H1 (cell line): Measurements from ENCODE around the gene RPS6KA4. TPM values are rescaled to one million over a fixed set of nuclear protein-coding genes. Genes with fewer than 3 reads are reported as not detected.

ENCODE experiments used
- CTCF ChIA-PET: fragments of 300-600 bp; sonication (Branson Sonifier 250); formaldehyde crosslinking; loops from one replicate; lab custom pipeline; 2021; ENCODE audit not compliant: partially characterized antibody; lab: Charles Lee
- POLR2A ChIA-PET: fragments of 300-600 bp; sonication (Branson Sonifier 250); formaldehyde crosslinking; loops from one replicate; lab custom pipeline; 2021; ENCODE audit warnings: inconsistent platforms; ENCODE audit not compliant: partially characterized antibody; lab: Charles Lee
- DNase-seq, 2 experiments: peaks; one replicate each; pipeline versions ENCODE4 v3.0.0 to v3.0.0-alpha.2; 2010 to 2022; ENCODE audit warnings: low spot score in 2 of 2, low read depth in 1 of 2, mixed read lengths in 1 of 2
- FAIRE-seq: peaks from 2 replicates; lab custom pipeline; 2011; peaks lifted over from hg19 to GRCh38; lab: Jason Lieb, UNC
- H2AFZ ChIP-seq: 2 replicates; pipeline ENCODE4 v1.8.1; 2012; ENCODE audit warnings: low read length, inconsistent platforms
- H2AK5ac ChIP-seq: 2 replicates; pipeline ENCODE4 v1.6.1; 2013; ENCODE audit warnings: low read depth, low read length
- H2BK120ac ChIP-seq: replicated peaks from 2 replicates; pipeline ENCODE3; 2013; ENCODE audit warnings: low read depth, low read length, inconsistent platforms
- H2BK12ac ChIP-seq: 2 replicates; pipeline ENCODE4 v1.6.1; 2013; ENCODE audit warnings: low read depth, low read length
- H2BK15ac ChIP-seq: 2 replicates; pipeline ENCODE4 v1.6.1; 2013; ENCODE audit warnings: low read length
- H2BK20ac ChIP-seq: 2 replicates; pipeline ENCODE4 v1.6.1; 2013; ENCODE audit warnings: low read length
- H2BK5ac ChIP-seq: 2 replicates; pipeline ENCODE4 v1.6.1; 2013; ENCODE audit warnings: low read depth, low read length
- H3K14ac ChIP-seq: 2 replicates; pipeline ENCODE4 v1.6.1; 2013; ENCODE audit warnings: inconsistent platforms; ENCODE audit not compliant: insufficient read length
- H3K18ac ChIP-seq: 2 replicates; pipeline ENCODE4 v1.6.1; 2013; ENCODE audit warnings: low read length; ENCODE audit errors: extremely low read depth
- H3K23ac ChIP-seq: 2 replicates; pipeline ENCODE4 v1.6.1; 2013; ENCODE audit warnings: inconsistent platforms; ENCODE audit not compliant: insufficient read length
- H3K23me2 ChIP-seq: 2 replicates; pipeline ENCODE4 v1.6.1; 2013; ENCODE audit warnings: low read depth, low read length
- H3K27ac ChIP-seq: 2 replicates; pipeline ENCODE4 v1.6.1; 2011; ENCODE audit warnings: low read depth, low read length, inconsistent platforms
- H3K27me3 ChIP-seq, 4 experiments: replicated peaks in 1 of 4; 1 replicate in 1 of 4; 2 replicates in 3 of 4; pipeline versions ENCODE4 v1.6.1 to v1.8.1; 2011 to 2013; ENCODE audit warnings: low read length in 3 of 4, mild to moderate bottlenecking in 3 of 4, inconsistent platforms in 2 of 4, mixed read lengths in 2 of 4, moderate library complexity in 1 of 4; ENCODE audit not compliant: control insufficient read depth in 3 of 4, insufficient read depth in 3 of 4; ENCODE audit errors: extremely low read depth in 1 of 4
- H3K36me3 ChIP-seq, 4 experiments: 2 replicates each; pipeline versions ENCODE4 v1.6.1 to v1.8.1; 2011 to 2013; ENCODE audit warnings: mild to moderate bottlenecking in 4 of 4, low read length in 3 of 4, moderate library complexity in 2 of 4, control low read depth in 1 of 4, inconsistent platforms in 1 of 4; ENCODE audit not compliant: insufficient read depth in 4 of 4, control insufficient read depth in 2 of 4
- H3K4ac ChIP-seq: replicated peaks from 2 replicates; pipeline ENCODE3; 2013; ENCODE audit warnings: low read length, low read depth, mixed read lengths, inconsistent platforms; ENCODE audit not compliant: insufficient read length
- H3K4me1 ChIP-seq, 4 experiments: replicated peaks in 1 of 4; 1 replicate in 1 of 4; 2 replicates in 3 of 4; pipeline versions ENCODE4 v1.6.1 to v1.8.1; 2011 to 2013; ENCODE audit warnings: low read length in 3 of 4, inconsistent platforms in 2 of 4, mixed read lengths in 1 of 4; ENCODE audit not compliant: insufficient read depth in 4 of 4, control insufficient read depth in 3 of 4
- H3K4me2 ChIP-seq, 2 experiments: 2 replicates each; pipeline versions ENCODE4 v1.6.1 to v1.8.1; 2011 to 2013; ENCODE audit warnings: low read depth in 2 of 2, low read length in 2 of 2, control low read depth in 1 of 2, inconsistent platforms in 1 of 2, mild to moderate bottlenecking in 1 of 2; ENCODE audit not compliant: insufficient read depth in 1 of 2
- H3K4me3 ChIP-seq, 4 experiments: fragments of 200-600, 300-600 bp in 1 of 4; sonication (generic), shearing (Covaris generic), sonication (Bioruptor Twin) in 1 of 4; 2 replicates each; pipeline versions ENCODE4 v1.5.1 to v1.8.1; 2011 to 2016; ENCODE audit warnings: low read length in 4 of 4, low read depth in 3 of 4, control low read depth in 2 of 4, inconsistent platforms in 2 of 4, mild to moderate bottlenecking in 2 of 4, mixed read lengths in 1 of 4, moderate library complexity in 1 of 4; ENCODE audit not compliant: insufficient read depth in 2 of 4; ENCODE audit errors: extremely low read depth in 1 of 4
- H3K56ac ChIP-seq: replicated peaks from 2 replicates; pipeline ENCODE3; 2013; ENCODE audit warnings: low read depth, mild to moderate bottlenecking, mixed read lengths, low read length, inconsistent platforms; ENCODE audit not compliant: insufficient read length
- H3K79me1 ChIP-seq: 2 replicates; pipeline ENCODE4 v1.6.1; 2013; ENCODE audit warnings: low read depth, low read length, control low read depth
- H3K79me2 ChIP-seq, 2 experiments: 2 replicates each; pipeline versions ENCODE4 v1.6.1 to v1.8.1; 2012 to 2013; ENCODE audit warnings: low read length in 2 of 2, mild to moderate bottlenecking in 2 of 2, inconsistent platforms in 1 of 2; ENCODE audit not compliant: insufficient read depth in 2 of 2, control insufficient read depth in 1 of 2
- H3K9ac ChIP-seq, 4 experiments: replicated peaks in 1 of 4; 1 replicate in 1 of 4; 2 replicates in 3 of 4; pipeline versions ENCODE4 v1.6.1 to v1.8.1; 2011 to 2013; ENCODE audit warnings: low read depth in 3 of 4, low read length in 3 of 4, control low read depth in 2 of 4, mild to moderate bottlenecking in 2 of 4, moderate library complexity in 2 of 4, inconsistent platforms in 1 of 4; ENCODE audit errors: extremely low read depth in 1 of 4
- H3K9me3 ChIP-seq, 2 experiments: 2 replicates each; pipeline versions ENCODE4 v1.6.1 to v1.8.1; 2012 to 2013; ENCODE audit warnings: mild to moderate bottlenecking in 2 of 2, moderate library complexity in 2 of 2, control low read depth in 1 of 2, inconsistent platforms in 1 of 2, low read depth in 1 of 2, low read length in 1 of 2, mixed read lengths in 1 of 2; ENCODE audit not compliant: insufficient read depth in 2 of 2
- H4K20me1 ChIP-seq, 2 experiments: replicated peaks in 1 of 2; 2 replicates each; pipeline versions ENCODE3 to v1.8.1; 2011 to 2013; ENCODE audit warnings: inconsistent platforms in 2 of 2, low read length in 2 of 2, mild to moderate bottlenecking in 1 of 2; ENCODE audit not compliant: insufficient read depth in 2 of 2, control insufficient read depth in 1 of 2
- H4K5ac ChIP-seq: 2 replicates; pipeline ENCODE4 v1.6.1; 2013; ENCODE audit warnings: low read length, low read depth, mixed read lengths, inconsistent platforms; ENCODE audit not compliant: insufficient read length
- H4K8ac ChIP-seq: 2 replicates; pipeline ENCODE4 v1.8.0; 2013; ENCODE audit warnings: mild to moderate bottlenecking, moderate library complexity, low read length, inconsistent platforms; ENCODE audit not compliant: insufficient read depth; ENCODE audit errors: extremely low read depth
- H4K91ac ChIP-seq: replicated peaks from 2 replicates; pipeline ENCODE3; 2013; ENCODE audit warnings: low read length, mixed read lengths, inconsistent platforms; ENCODE audit not compliant: insufficient read length
- CBX5 ChIP-seq: fragments of 300-800, 300-1000 bp; sonication (generic); IDR thresholded peaks from 2 replicates; pipeline ENCODE4 v1.7.1; 2016; ENCODE audit warnings: antibody characterized with exemption, low read length, low read depth
- SIN3A ChIP-seq, 2 experiments: IDR thresholded peaks in 1 of 2; conservative IDR thresholded peaks in 1 of 2; 2 replicates each; pipeline ENCODE4 v1.6.1; 2011 to 2012; ENCODE audit warnings: low read length in 2 of 2, improper control_type of control experiment in 1 of 2, low read depth in 1 of 2, mild to moderate bottlenecking in 1 of 2
- TBP ChIP-seq: IDR thresholded peaks from 2 replicates; pipeline ENCODE4 v1.6.1; 2011; ENCODE audit warnings: low read depth, low read length, improper control_type of control experiment
- WGBS, 2 experiments: shearing (Covaris generic) in 1 of 2; methylation state at CpG; one replicate each; pipeline versions ENCODE4 v1.1.6 to v1.1.7; 2013 to 2015; ENCODE audit warnings: low lambda C conversion rate in 2 of 2, mixed read lengths in 2 of 2, inconsistent platforms in 1 of 2, low coverage in 1 of 2, missing lambda C conversion rate in 1 of 2; ENCODE audit not compliant: insufficient replicate concordance in 2 of 2, insufficient coverage in 1 of 2, insufficient read length in 1 of 2; ENCODE audit errors: extremely low coverage in 1 of 2, missing lambda C conversion rate in 1 of 2; 5-methylcytosine and 5-hydroxymethylcytosine counted together
- polyA plus RNA-seq, 7 experiments: library from polyadenylated mRNA; depleted of rRNA in 3 of 7; stranded (reverse) in 5 of 7; unstranded in 2 of 7; fragments of >200 nt in 5 of 7; fragments of 200-250 nt in 2 of 7; gene quantifications; 1 replicate in 5 of 7; 2 replicates in 1 of 7; 4 replicates in 1 of 7; pipeline versions ENCODE4 v1.2.1 to v1.2.3, GENCODE V29; 2011 to 2013; ENCODE audit warnings: missing spikeins in 2 of 7, mixed read lengths in 2 of 7
- total RNA-seq: library from RNA; stranded (reverse); fragmentation: NEBNext Ultra II Directional; extraction: Animal tissue kit (Norgen Biotek cat#: 25700); gene quantifications from 2 replicates; pipeline ENCODE4 v1.2.1, GENCODE V29; 2021

Gene RPS6KA4
- total and polyA plus RNA-seq, 2 of the 8 experiments (the other 6 are each of a cell fraction or from before 2014, with no cell fraction given) = 8.2 to 12.6 TPM

DNA sequence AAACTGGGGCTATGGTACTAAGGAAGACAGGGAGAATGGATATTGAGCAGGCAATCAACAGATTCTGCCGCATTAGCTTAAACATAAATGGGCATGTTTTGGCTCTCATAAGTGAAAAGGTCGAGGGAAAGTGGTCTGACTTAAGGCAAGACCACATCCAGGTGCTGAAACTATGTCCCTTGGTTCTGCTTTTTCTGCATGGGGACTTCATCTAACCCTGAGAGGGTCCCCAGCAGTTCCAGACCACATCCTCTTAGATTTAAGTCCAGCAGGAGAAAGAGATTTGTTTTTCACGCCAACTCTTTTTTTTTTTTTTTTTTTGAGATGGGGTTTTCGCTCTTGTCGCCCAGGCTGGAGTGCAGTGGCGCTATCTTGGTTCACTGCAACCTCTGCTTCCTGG lies 5.5 kb downstream of the RPS6KA4 start:
- no peak overlapping the region for H3K18ac ChIP-seq
- no peak overlapping the region for H3K4me2 ChIP-seq
- H3K23ac ChIP-seq = no peak overlapping the region
- H3K79me1 ChIP-seq = no peaks in the 10 kb centered on the region; the same call in 1 of the 2 replicates
- no peak overlapping the region for H3K14ac ChIP-seq
- no peak overlapping the region for H4K91ac ChIP-seq
- no peak overlapping the region for H3K4ac ChIP-seq
- H3K4me1 ChIP-seq = peaks cover 0 to 12% (median 8%) of the 10 kb centered on the region in 4 experiments; a peak in 5 of 7 replicates
- ChIA-PET POLR2A (no interaction called here), CTCF (interaction anchor here (1.3 kb wide), 1 partner anchor 12 kb away, joined by 3 read pairs; no protein-coding TSS in a partner anchor)
- no peaks in the 10 kb centered on the region for H3K79me2 ChIP-seq
- no peak overlapping the region for H2BK120ac ChIP-seq
- no peak overlapping the region for H3K9ac ChIP-seq
- DNase-seq (no peak), FAIRE-seq (no peak)
- H2BK12ac ChIP-seq = no peak overlapping the region
- H2AFZ ChIP-seq = no peak overlapping the region
- H3K9me3 ChIP-seq = no peaks in the 10 kb centered on the region
- H4K8ac ChIP-seq = no peak overlapping the region
- no peak overlapping the region for H3K4me3 ChIP-seq
- H4K20me1 ChIP-seq = peaks cover 0 to 4% of the 10 kb centered on the region in 2 experiments
- 86% methylated on average over 5 of the region's 6 CpGs; no CpG with 5 or more reads in 1 of the 2 experiments for WGBS, 2 experiments
- no peak overlapping the region for H2BK15ac ChIP-seq
- H3K27ac ChIP-seq = no peak overlapping the region
- no peak overlapping the region for H2BK20ac ChIP-seq
- H2BK5ac ChIP-seq = no peak overlapping the region
- peaks cover 0 to 17% (median 3%) of the 10 kb centered on the region in 4 experiments; a peak in 5 of 8 replicates for H3K36me3 ChIP-seq
- no peak overlapping the region for H2AK5ac ChIP-seq
- H3K56ac ChIP-seq = no peak overlapping the region
- H4K5ac ChIP-seq = no peak overlapping the region
- no peaks in the 10 kb centered on the region for H3K27me3 ChIP-seq
- H3K23me2 ChIP-seq = peaks cover 3% of the 10 kb centered on the region; the same call in 1 of the 2 replicates
- TF ChIP-seq CBX5 (no peak), TBP (no peak), SIN3A (conservative IDR thresholded peaks at IDR 0.05 in 1 of 2, IDR thresholded peaks at IDR 0.05 in 1 of 2; ENCODE audit: low read depth in 1 of 2, low read length in 2 of 2) (no peak)
